GM06990 (cell line): Measurements from ENCODE around the gene TMEM91.

Source experiments
- DNase-seq: peaks from one replicate; pipeline ENCODE4 v3.0.0-alpha.2; 2011; ENCODE audit not compliant: insufficient read length; ENCODE audit errors: extremely low read depth
- H3K27me3 ChIP-seq: replicated peaks from 2 replicates; pipeline ENCODE4 v1.6.0; 2011; ENCODE audit warnings: low read length; ENCODE audit not compliant: control insufficient read depth, insufficient read depth
- H3K36me3 ChIP-seq: 2 replicates; pipeline ENCODE4 v1.5.1; 2011; ENCODE audit warnings: low read length; ENCODE audit not compliant: control insufficient read depth, insufficient read depth
- H3K4me3 ChIP-seq: replicated peaks from 2 replicates; pipeline ENCODE4 v1.5.1; 2011; ENCODE audit warnings: low read depth, mild to moderate bottlenecking, control low read depth, low read length
- CTCF ChIP-seq: IDR thresholded peaks from 2 replicates; pipeline ENCODE4 v1.5.1; 2011; ENCODE audit warnings: low read length, control low read depth, mild to moderate bottlenecking, inconsistent platforms; ENCODE audit not compliant: insufficient read depth, poor library complexity, severe bottlenecking

Gene TMEM91

GRCh38 chr19:41415154-41415571, 38.8 kb downstream of the TMEM91 start:
- no peak for TF ChIP-seq CTCF
- no peak for DNase-seq
- Histone ChIP-seq H3K4me3 (no peak overlapping the region), H3K36me3 (peaks cover 25% of the 10 kb centered on the region), H3K27me3 (no peaks in the 10 kb centered on the region)

GRCh38 chr19:41416194-41416674, 39.9 kb downstream of the TMEM91 start:
- no peak for DNase-seq
- Histone ChIP-seq H3K27me3 (no peaks in the 10 kb centered on the region), H3K4me3 (no peak overlapping the region), H3K36me3 (peaks cover 28% of the 10 kb centered on the region)
- no peak for TF ChIP-seq CTCF

- no peak for TF ChIP-seq CTCF
- peaks cover 27% of the 10 kb centered on the region for H3K36me3 ChIP-seq
- H3K27me3 ChIP-seq = no peaks in the 10 kb centered on the region
- H3K4me3 ChIP-seq = no peak overlapping the region
- DNase-seq = no peak
Measured at GRCh38 chr19:41420101-41420880, 44.0 kb downstream of the TMEM91 start.

- no peak for DNase-seq
- H3K36me3 ChIP-seq = peaks cover 32% of the 10 kb centered on the region
- H3K4me3 ChIP-seq = no peak overlapping the region
- no peaks in the 10 kb centered on the region for H3K27me3 ChIP-seq
- TF ChIP-seq CTCF = no peak
Measured at GRCh38 chr19:41421314-41421713, 45.0 kb downstream of the TMEM91 start.

GRCh38 chr19:41421973-41422372, 45.6 kb downstream of the TMEM91 start:
- H3K4me3 ChIP-seq = no peak overlapping the region
- H3K36me3 ChIP-seq = peaks cover 32% of the 10 kb centered on the region
- DNase-seq = no peak
- no peaks in the 10 kb centered on the region for H3K27me3 ChIP-seq
- TF ChIP-seq CTCF = no peak
